ENCODE measurements around the gene GABRQ. TPM values are rescaled to one million over a fixed set of nuclear protein-coding genes. Genes with fewer than 3 reads are reported as not detected.

GABRQ gene
- not detected for total RNA-seq
- long read RNA-seq: 0 reads

- intact Hi-C loops (cut with DNase I): loop anchor here (10.0 kb wide), 1 partner anchor 1483 kb away; no protein-coding TSS in a partner anchor
- ATAC-seq (ENCODE audit: poor library complexity): no peak
These were observed at the start of gene GABRQ for GRCh38 chrX:152637649-152638442. TSS of gene GABRQ (plus strand) at chrX:152637895. CDS start at chrX:152638203, 308 bp downstream.

GRCh38 chrX:152588206-152588605 lies 49.5 kb upstream of the GABRQ start:
- no peak for DNase-seq
- intact Hi-C loops (cut with DNase I): no loop called here
- no peak for ATAC-seq (ENCODE audit: poor library complexity)

More at GRCh38 chrX:152637649-152638442, at the start of gene GABRQ:
- DNase-seq: peak; percentile 43

GRCh38 chrX:152600853-152601633 lies 36.7 kb upstream of the GABRQ start:
- intact Hi-C loops (cut with DNase I): no loop called here
- ATAC-seq (ENCODE audit: poor library complexity) (no peak), DNase-seq (no peak)

- intact Hi-C loops (cut with DNase I): no loop called here
- no peak for ATAC-seq (ENCODE audit: poor library complexity)
- no peak for DNase-seq
These were observed 35.7 kb upstream of the GABRQ start for GRCh38 chrX:152601848-152602616.

- no peak for DNase-seq
- intact Hi-C loops (cut with DNase I): no loop called here
- ATAC-seq (ENCODE audit: poor library complexity): no peak
These were observed 22.9 kb upstream of the GABRQ start for GRCh38 chrX:152614791-152615190.

- DNase-seq: no peak
- intact Hi-C loops (cut with DNase I): no loop called here
- ATAC-seq (ENCODE audit: poor library complexity): no peak
These were observed 17.8 kb upstream of the GABRQ start for GRCh38 chrX:152619897-152620296.

- DNase-seq (no peak), ATAC-seq (ENCODE audit: poor library complexity) (no peak)
- intact Hi-C loops (cut with DNase I): loop anchor here (5.0 to 10.0 kb wide), 2 partner anchors 880 to 1478 kb away; no protein-coding TSS in a partner anchor
These were observed 5.1 kb upstream of the GABRQ start for GRCh38 chrX:152632445-152633097.

- no peak for DNase-seq
- intact Hi-C loops (cut with DNase I): loop anchor here (10.0 kb wide), 1 partner anchor 1481 kb away; no protein-coding TSS in a partner anchor
- no peak for ATAC-seq (ENCODE audit: poor library complexity)
These were observed 1.8 kb upstream of the GABRQ start for GRCh38 chrX:152635941-152636340.

- intact Hi-C loops (cut with DNase I): loop anchor here (10.0 kb wide), 1 partner anchor 1484 kb away; no protein-coding TSS in a partner anchor
- no peak for ATAC-seq (ENCODE audit: poor library complexity)
- no peak for DNase-seq
These were observed 779 bp downstream of the GABRQ start for GRCh38 chrX:152638443-152638904.

- intact Hi-C loops (cut with DNase I): loop anchor here (10.0 kb wide), 1 partner anchor 1485 kb away; no protein-coding TSS in a partner anchor
These were observed 1.7 kb downstream of the GABRQ start for GRCh38 chrX:152639426-152639825.

GRCh38 chrX:152640034-152640818 lies 2.5 kb downstream of the GABRQ start:
- intact Hi-C loops (cut with DNase I): loop anchor here (5.0 kb wide), 1 partner anchor 177 kb away; no protein-coding TSS in a partner anchor
- DNase-seq (no peak), ATAC-seq (ENCODE audit: poor library complexity) (no peak)

More at GRCh38 chrX:152639426-152639825, 1.7 kb downstream of the GABRQ start:
- DNase-seq (no peak), ATAC-seq (ENCODE audit: poor library complexity) (no peak)

GRCh38 chrX:152641256-152641875 lies 3.7 kb downstream of the GABRQ start:
- intact Hi-C loops (cut with DNase I): loop anchor here (5.0 kb wide), 1 partner anchor 176 kb away; no protein-coding TSS in a partner anchor
- ATAC-seq (ENCODE audit: poor library complexity) (no peak), DNase-seq (no peak)

GRCh38 chrX:152641996-152642395 lies 4.3 kb downstream of the GABRQ start:
- no peak for ATAC-seq (ENCODE audit: poor library complexity)
- intact Hi-C loops (cut with DNase I): loop anchor here (5.0 kb wide), 1 partner anchor 175 kb away; no protein-coding TSS in a partner anchor
- no peak for DNase-seq

GRCh38 chrX:152642931-152643564 lies 5.4 kb downstream of the GABRQ start:
- ATAC-seq (ENCODE audit: poor library complexity): no peak
- DNase-seq: no peak
- intact Hi-C loops (cut with DNase I): loop anchor here (5.0 kb wide), 1 partner anchor 174 kb away; no protein-coding TSS in a partner anchor

- ATAC-seq (ENCODE audit: poor library complexity) (no peak), DNase-seq (no peak)
- intact Hi-C loops (cut with DNase I): no loop called here
These were observed 9.3 kb downstream of the GABRQ start for GRCh38 chrX:152646961-152647360.

GRCh38 chrX:152647978-152648377 lies 10.3 kb downstream of the GABRQ start:
- ATAC-seq (ENCODE audit: poor library complexity) (no peak), DNase-seq (no peak)
- intact Hi-C loops (cut with DNase I): no loop called here
